KMS-11 (cell line): Measurements from ENCODE around the gene CNTRL.

Experiments used
- H2AFZ ChIP-seq: fragments of 200-600 bp; sonication (generic); 2 replicates; pipeline ENCODE4 v1.6.1; 2016; ENCODE audit warnings: antibody characterized with exemption, mixed run types, low read depth
- H3K27ac ChIP-seq: fragments of 200-600 bp; sonication (generic); 2 replicates; pipeline ENCODE4 v1.6.1; 2016; ENCODE audit warnings: mild to moderate bottlenecking, mixed run types
- H3K27me3 ChIP-seq: fragments of 200-600 bp; sonication (generic); 2 replicates; pipeline ENCODE4 v1.6.1; 2017; ENCODE audit warnings: mild to moderate bottlenecking, low read depth, mixed run types, moderate library complexity; ENCODE audit not compliant: insufficient read depth
- H3K36me3 ChIP-seq: fragments of 200-600 bp; sonication (generic); 2 replicates; pipeline ENCODE4 v1.6.1; 2017; ENCODE audit warnings: mild to moderate bottlenecking, mixed run types; ENCODE audit not compliant: insufficient read depth
- H3K4me1 ChIP-seq: fragments of 200-600 bp; sonication (generic); 2 replicates; pipeline ENCODE4 v1.6.1; 2016; ENCODE audit warnings: mild to moderate bottlenecking, low read depth, mixed run types; ENCODE audit not compliant: poor library complexity, severe bottlenecking
- H3K4me2 ChIP-seq: fragments of 200-600 bp; sonication (generic); 2 replicates; pipeline ENCODE4 v1.7.0; 2016; ENCODE audit warnings: mild to moderate bottlenecking, mixed run types
- H3K4me3 ChIP-seq: fragments of 200-600 bp; sonication (generic); IDR thresholded peaks from 2 replicates; pipeline ENCODE4 v1.6.1; 2017; ENCODE audit warnings: low read depth, low read length, mixed read lengths; ENCODE audit not compliant: insufficient read depth
- H3K79me2 ChIP-seq: fragments of 200-600 bp; sonication (generic); 2 replicates; pipeline ENCODE4 v1.6.1; 2016; ENCODE audit warnings: low read depth, mixed run types; ENCODE audit not compliant: insufficient read depth
- H3K9ac ChIP-seq: fragments of 200-600 bp; sonication (generic); 2 replicates; pipeline ENCODE4 v1.6.1; 2016; ENCODE audit warnings: mild to moderate bottlenecking, mixed run types
- H4K20me1 ChIP-seq: fragments of 200-600 bp; sonication (generic); 2 replicates; pipeline ENCODE4 v1.6.1; 2016; ENCODE audit warnings: mild to moderate bottlenecking, mixed run types; ENCODE audit not compliant: insufficient read depth
- CTCF ChIP-seq: fragments of 200-600 bp; sonication (generic); conservative IDR thresholded peaks from 2 replicates; pipeline ENCODE4 v1.6.1; 2017; ENCODE audit warnings: low read depth, mild to moderate bottlenecking, antibody characterized with exemption, low read length, moderate library complexity, mixed read lengths

CNTRL gene

GRCh38 chr9:121182989-121183388 is 108.2 kb downstream of the CNTRL start:
- Histone ChIP-seq H3K27me3 (no peaks in the 10 kb centered on the region), H3K36me3 (no peaks in the 10 kb centered on the region; the same call in 1 of the 2 replicates), H2AFZ (no peak overlapping the region), H3K9ac (no peak overlapping the region), H3K4me2 (no peak overlapping the region), H3K27ac (no peak overlapping the region), H3K79me2 (peaks cover 11% of the 10 kb centered on the region; the same call in 1 of the 2 replicates), H3K4me3 (no peak overlapping the region), H3K4me1 (peaks cover 5% of the 10 kb centered on the region), H4K20me1 (0 out of 2 replicates have a peak, but pooled peaks cover 5% of the 10 kb centered on the region)
- TF ChIP-seq CTCF: no peak

GRCh38 chr9:121183666-121184423 is 109.1 kb downstream of the CNTRL start:
- Histone ChIP-seq H3K4me2 (no peak overlapping the region), H3K9ac (no peak overlapping the region), H3K79me2 (peaks cover 17% of the 10 kb centered on the region; the same call in 1 of the 2 replicates), H3K4me3 (no peak overlapping the region), H3K36me3 (no peaks in the 10 kb centered on the region; the same call in 1 of the 2 replicates), H3K4me1 (peaks cover 9% of the 10 kb centered on the region), H4K20me1 (0 out of 2 replicates have a peak, but pooled peaks cover 5% of the 10 kb centered on the region), H2AFZ (no peak overlapping the region), H3K27ac (no peak overlapping the region), H3K27me3 (no peaks in the 10 kb centered on the region)
- TF ChIP-seq CTCF: no peak

- H2AFZ ChIP-seq: no peak overlapping the region
- no peak overlapping the region for H3K27ac ChIP-seq
- H3K27me3 ChIP-seq: no peaks in the 10 kb centered on the region
- H3K4me3 ChIP-seq: no peak overlapping the region
- H3K36me3 ChIP-seq: no peaks in the 10 kb centered on the region; the same call in 1 of the 2 replicates
- no peak overlapping the region for H3K9ac ChIP-seq
- no peak for TF ChIP-seq CTCF
- no peak overlapping the region for H3K4me2 ChIP-seq
- peaks cover 23% of the 10 kb centered on the region for H3K79me2 ChIP-seq
- peaks cover 5% of the 10 kb centered on the region; the same call in 1 of the 2 replicates for H4K20me1 ChIP-seq
- H3K4me1 ChIP-seq: peaks cover 10% of the 10 kb centered on the region
Observed at GRCh38 chr9:121184463-121184862, 109.7 kb downstream of the CNTRL start.

GRCh38 chr9:121185178-121185745 is 110.5 kb downstream of the CNTRL start:
- peaks cover 5% of the 10 kb centered on the region; the same call in 1 of the 2 replicates for H4K20me1 ChIP-seq
- H3K4me1 ChIP-seq: peaks cover 10% of the 10 kb centered on the region
- no peak overlapping the region for H3K9ac ChIP-seq
- no peaks in the 10 kb centered on the region for H3K27me3 ChIP-seq
- TF ChIP-seq CTCF: no peak
- H2AFZ ChIP-seq: no peak overlapping the region
- H3K4me2 ChIP-seq: no peak overlapping the region
- no peak overlapping the region for H3K27ac ChIP-seq
- H3K79me2 ChIP-seq: peaks cover 27% of the 10 kb centered on the region
- H3K36me3 ChIP-seq: no peaks in the 10 kb centered on the region; the same call in 1 of the 2 replicates
- H3K4me3 ChIP-seq: no peak overlapping the region
